ENCODE results near the gene CNIH2.

The CNIH2 gene

DNA sequence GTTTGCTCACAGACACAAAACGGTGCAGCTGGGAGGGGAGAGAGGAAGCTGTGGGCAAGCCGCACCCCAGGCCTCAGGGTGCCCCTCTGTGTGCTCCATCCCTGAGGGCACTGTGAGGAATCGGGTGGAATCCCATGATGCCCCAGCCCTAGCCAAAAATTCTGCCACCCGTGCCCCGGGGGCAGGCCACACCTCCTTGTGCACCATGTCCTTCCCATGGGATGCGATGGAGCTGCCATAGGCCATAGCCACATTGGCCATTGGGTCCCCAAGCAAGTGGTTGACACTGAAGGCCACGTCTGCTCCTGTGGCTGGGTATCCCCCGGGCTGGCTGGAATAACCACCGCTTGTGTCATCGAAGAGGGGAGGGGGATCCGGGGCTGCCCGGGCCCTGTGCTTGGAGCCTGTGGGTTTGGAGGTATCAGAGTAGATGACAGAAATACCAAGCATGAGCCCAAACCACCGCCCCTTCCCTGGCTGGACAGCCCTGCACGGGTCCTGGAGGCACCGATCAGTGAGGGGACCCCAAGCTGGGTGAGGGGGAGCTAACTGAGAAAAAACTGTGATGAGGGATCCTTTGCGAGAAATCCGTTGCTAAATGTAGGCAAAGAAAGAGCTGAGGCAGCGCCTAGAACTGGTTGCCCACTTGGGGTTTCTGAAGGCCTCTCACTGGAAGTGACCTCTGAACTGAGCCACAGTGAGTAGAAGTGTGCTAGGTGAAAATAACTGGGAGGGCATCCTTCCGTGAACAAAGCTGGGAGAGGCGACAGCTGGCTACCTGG is 10.1 kb downstream of the CNIH2 start:
- H3K27me3 Mint-ChIP-seq, result peaks cover 16% of the 10 kb centered on the region
- peak overlapping the region; percentile 92 for H3K27ac Mint-ChIP-seq
- peaks cover 43% of the 10 kb centered on the region for H3K4me1 Mint-ChIP-seq (ENCODE audit: low read depth)
- H3K4me3 Mint-ChIP-seq, result peak overlapping the region; percentile 93
- DNase-seq, result no peak
- peaks cover 36% of the 10 kb centered on the region for H3K36me3 Mint-ChIP-seq (ENCODE audit: low read depth)
- no peaks in the 10 kb centered on the region for H3K9me3 Mint-ChIP-seq

DNA sequence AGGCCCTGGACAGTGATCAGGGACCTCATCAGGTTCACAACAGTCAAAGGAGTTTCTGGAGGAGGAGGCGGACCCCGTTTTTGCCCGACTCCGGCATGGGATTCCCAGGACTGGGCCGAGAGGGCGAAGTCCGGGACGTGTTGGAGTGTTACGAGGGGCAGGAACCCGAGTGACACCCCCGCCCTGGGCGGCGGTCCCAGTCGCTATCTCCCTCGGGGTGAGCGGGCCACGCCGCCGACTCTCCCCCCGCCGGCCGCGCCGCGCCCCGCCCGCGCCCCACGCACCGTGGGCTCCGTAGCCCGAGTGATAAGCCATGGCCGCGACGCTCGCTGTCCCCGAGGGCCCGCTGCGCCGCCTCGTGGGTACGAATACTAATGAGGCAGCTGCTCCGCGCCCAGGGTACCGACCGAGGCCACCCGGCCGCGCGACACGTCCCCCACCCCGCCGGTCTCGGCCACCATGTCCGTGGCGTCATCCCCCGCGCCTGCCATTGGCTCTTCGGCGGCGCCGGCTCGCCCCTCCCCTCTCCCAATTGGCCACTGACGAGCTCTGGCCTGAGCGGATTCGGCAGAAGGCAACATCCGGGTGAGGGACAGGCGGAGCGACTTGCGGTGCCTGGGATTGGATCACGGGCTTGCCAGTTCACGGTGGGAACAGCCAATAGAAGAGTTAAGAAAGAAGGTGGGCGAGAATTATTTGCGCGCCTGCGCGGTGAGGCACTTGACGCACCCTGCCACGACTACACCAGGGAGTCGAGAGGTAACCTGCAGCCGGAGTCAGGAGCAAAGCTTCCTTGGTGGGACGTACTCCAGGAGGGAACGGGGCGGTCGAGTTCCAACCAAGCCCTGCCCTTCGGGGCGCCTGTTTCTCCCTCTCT is 10.9 kb downstream of the CNIH2 start, which contains the start of gene YIF1A:
YIF1A (minus strand) TSS at position 473 of the 877 bp plus-strand sequence; CDS start at position 315, 158 bp downstream.
- Mint-ChIP-seq H3K4me3 (peak within 1 kb of the TSS; percentile 93), H3K27ac (peak within 1 kb of the TSS; percentile 95), H3K27me3 (peaks cover 22% of the 10 kb centered on the region), H3K4me1 (ENCODE audit: low read depth) (peaks cover 40% of the 10 kb centered on the region), H3K9me3 (no peaks in the 10 kb centered on the region), H3K36me3 (ENCODE audit: low read depth) (peaks cover 33% of the 10 kb centered on the region)
- DNase-seq, result peak; percentile 96

DNA sequence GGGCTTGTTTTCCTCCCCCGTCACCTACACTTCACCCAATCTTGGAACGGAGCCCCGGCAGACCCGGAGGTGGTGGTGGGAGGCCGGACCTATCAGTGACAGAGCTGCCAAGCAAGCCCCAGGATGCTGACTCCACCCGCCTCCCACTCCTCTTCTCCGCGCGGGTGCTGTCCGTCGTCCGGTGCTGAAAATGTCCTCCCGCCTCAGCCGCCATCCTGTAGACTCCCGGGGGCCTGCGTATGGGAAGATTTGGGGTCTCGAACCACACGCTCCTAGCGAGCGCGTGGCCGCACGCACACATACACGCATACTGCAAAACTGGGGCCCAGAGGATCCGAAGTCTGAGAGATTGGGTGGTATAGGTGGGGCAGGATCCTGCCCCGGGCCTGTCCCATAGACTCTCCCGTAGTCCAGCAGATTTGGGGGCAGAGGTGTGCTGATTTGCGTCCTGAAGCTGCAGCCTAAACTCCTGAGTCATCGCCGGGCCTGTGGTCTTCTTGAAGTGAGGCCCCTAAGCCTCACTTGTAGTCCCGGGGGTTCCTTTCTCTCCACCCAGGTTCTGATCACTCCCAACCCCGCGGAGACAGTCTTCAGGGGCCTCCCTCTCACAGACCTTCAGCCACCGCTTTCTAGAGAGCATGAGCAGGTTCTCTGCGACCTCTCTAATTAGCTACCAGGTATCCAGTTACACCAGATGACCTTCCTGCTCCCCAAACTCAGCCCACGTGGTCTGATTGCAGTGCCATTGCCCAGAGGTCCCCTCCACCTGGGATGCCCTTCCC is 11.8 kb downstream of the CNIH2 start:
- DNase-seq, result no peak
- Mint-ChIP-seq H3K27me3 (peaks cover 22% of the 10 kb centered on the region), H3K4me1 (ENCODE audit: low read depth) (peaks cover 40% of the 10 kb centered on the region), H3K36me3 (ENCODE audit: low read depth) (peaks cover 25% of the 10 kb centered on the region), H3K27ac (peak overlapping the region; percentile 95), H3K9me3 (no peaks in the 10 kb centered on the region), H3K4me3 (peak overlapping the region; percentile 93)

DNA sequence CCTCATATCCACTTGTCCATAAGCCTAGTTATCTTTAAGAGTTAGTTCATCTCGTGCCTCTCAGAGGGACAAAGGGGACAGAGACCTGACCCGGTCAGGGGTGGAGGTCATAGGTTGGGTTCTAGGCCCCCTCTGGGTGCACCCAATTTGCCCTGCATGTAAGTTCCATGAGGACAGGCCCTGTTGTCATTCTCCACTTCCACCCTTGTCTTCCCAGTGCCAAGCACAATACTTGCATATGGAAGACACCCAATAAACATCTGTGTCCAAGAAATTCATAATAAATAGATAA is 12.3 kb downstream of the CNIH2 start:
- no peak for DNase-seq
- H3K9me3 Mint-ChIP-seq, result no peaks in the 10 kb centered on the region
- H3K27ac Mint-ChIP-seq, result no peak overlapping the region
- H3K4me3 Mint-ChIP-seq, result peak overlapping the region; percentile 93
- peaks cover 20% of the 10 kb centered on the region for H3K36me3 Mint-ChIP-seq (ENCODE audit: low read depth)
- H3K4me1 Mint-ChIP-seq (ENCODE audit: low read depth), result peaks cover 40% of the 10 kb centered on the region
- H3K27me3 Mint-ChIP-seq, result peaks cover 22% of the 10 kb centered on the region

DNA sequence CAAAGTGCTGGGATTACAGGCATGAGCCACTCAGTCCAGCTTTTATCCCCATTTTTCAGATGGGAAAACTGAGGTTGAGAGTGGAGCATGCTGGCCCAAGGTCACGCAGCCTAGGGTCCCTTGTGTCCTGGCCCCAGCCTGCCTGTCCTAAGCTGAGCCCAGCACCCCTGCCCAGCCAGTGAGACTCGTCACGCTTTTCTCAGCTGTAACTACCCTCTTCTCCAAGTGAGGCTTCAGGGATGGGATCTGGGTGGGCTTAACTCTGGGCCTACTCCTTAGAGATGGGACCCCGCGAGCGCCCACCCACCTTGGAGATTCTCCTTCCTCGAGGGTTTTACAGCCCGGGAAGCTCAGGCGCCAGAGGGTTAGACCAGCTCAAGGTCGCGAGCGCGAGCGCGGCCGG is 13.3 kb downstream of the CNIH2 start:
- Mint-ChIP-seq H3K4me3 (peak overlapping the region; percentile 15), H3K4me1 (ENCODE audit: low read depth) (peaks cover 38% of the 10 kb centered on the region), H3K27ac (no peak overlapping the region), H3K9me3 (no peaks in the 10 kb centered on the region), H3K27me3 (peaks cover 25% of the 10 kb centered on the region), H3K36me3 (ENCODE audit: low read depth) (peaks cover 14% of the 10 kb centered on the region)
- DNase-seq, result no peak

DNA sequence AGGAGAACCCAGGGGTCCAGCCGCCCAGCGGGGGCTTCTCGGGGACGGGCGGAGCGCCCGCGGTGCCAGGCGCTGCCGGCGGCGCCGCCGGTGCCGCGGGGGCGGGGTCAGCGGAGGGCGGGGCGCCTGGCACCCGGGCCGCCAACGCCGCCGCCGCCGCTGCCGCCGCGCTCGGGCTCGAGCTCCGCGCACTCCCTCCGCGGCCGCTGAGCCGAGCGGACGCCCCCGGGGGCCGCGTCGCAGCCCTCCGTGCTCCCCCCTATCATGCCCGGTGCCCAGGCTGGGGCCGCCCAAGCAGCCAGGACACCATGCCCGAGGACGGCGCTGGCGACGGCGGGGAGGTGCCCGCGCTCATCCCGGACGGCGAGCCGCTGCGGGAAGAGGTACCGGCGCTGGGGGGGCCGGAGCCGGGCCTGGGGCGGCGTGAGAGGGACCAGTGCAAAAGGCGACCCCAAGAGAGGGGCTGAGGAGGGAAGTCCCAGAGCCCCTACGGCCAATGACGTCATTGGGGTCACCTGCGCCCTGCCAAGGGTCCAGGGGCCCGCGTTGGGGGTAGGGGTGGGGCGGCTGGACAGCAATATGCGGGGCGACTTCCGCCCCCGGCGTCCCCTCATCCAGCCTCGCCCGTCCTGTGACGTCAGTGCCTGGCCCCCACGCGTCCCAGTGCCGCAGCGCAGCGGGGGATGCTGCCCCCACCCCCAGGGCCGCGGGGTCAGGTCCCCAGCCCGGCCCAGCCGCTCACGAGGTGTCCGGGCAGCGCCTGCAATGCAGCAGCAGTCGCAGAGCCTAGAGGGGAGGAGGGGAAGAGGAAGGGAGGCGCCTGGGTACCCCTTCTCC is 13.9 kb downstream of the CNIH2 start, which contains the start of gene TMEM151A:
TMEM151A (plus strand) TSS at position 189 of the 837 bp plus-strand sequence; CDS start at position 309, 120 bp downstream.
- Mint-ChIP-seq H3K36me3 (ENCODE audit: low read depth) (peaks cover 8% of the 10 kb centered on the region), H3K4me3 (peak within 1 kb of the TSS; percentile 93), H3K27ac (peak within 1 kb of the TSS; percentile 67), H3K9me3 (no peaks in the 10 kb centered on the region), H3K4me1 (ENCODE audit: low read depth) (peaks cover 33% of the 10 kb centered on the region), H3K27me3 (peaks cover 26% of the 10 kb centered on the region)
- peak; percentile 55 for DNase-seq

DNA sequence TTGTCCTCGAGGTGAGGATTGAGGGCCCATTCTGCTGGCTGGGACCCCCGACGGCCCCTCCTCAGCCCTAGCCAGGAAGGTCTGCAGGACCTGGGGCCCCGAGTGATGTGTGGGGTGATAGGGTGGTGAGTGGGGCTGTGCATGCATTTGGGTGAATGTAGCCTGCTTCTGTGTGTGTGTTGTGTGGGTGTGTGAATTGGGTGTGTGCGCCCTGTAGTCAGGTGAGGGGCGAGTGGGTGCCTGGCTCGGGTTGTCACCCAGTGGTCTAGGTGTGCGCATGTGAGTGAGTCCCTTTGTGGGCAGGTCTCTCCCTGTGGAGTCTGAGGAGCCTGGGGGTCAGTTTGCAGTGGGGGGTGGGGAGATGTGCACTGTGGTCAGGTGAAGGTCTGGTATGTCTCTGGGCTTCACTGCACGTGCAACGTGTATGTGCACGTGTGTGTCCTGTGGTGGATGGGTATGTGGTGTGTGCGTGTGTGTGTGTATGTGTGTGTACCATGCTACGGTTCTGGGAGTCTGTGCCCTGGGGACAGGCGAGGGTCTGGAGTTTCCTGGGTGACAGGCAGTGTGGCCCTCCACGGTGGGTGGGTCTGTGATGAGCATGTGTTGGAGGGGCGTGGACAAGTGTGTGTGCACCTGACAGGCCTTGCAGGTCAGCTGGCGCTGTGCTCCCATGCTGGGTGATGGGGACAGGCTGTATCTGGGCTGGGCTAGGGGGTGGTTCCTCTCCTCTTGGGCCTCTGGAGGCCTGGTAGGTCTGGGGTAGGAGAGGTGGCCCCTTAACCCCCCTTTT is 14.8 kb downstream of the CNIH2 start:
- peaks cover 5% of the 10 kb centered on the region for H3K36me3 Mint-ChIP-seq (ENCODE audit: low read depth)
- H3K4me1 Mint-ChIP-seq (ENCODE audit: low read depth), result peaks cover 26% of the 10 kb centered on the region
- no peak for DNase-seq
- H3K27ac Mint-ChIP-seq, result peak overlapping the region; percentile 67
- peaks cover 26% of the 10 kb centered on the region for H3K27me3 Mint-ChIP-seq
- H3K4me3 Mint-ChIP-seq, result peak overlapping the region; percentile 54
- H3K9me3 Mint-ChIP-seq, result no peaks in the 10 kb centered on the region

DNA sequence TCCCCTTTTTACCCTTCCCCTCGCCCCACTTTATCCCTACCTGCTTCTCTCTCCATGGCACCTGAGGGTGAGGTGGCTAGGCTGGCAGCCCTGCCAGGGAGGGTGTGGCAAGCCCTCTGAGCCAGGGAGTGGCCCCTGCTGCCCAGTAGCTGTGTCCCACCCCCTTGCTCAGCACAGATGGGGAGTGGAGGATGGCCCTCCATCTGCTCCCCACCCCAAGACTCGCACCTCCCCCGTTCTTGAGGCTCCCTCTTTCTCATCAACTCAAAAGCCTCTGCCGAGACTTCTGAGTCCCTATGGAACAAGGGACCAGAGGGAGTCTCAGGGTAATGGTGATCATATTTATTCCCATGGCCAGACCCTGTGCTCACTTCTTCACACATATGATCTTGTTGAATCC is 15.4 kb downstream of the CNIH2 start:
- Mint-ChIP-seq H3K9me3 (no peaks in the 10 kb centered on the region), H3K27ac (no peak overlapping the region), H3K4me1 (ENCODE audit: low read depth) (peaks cover 21% of the 10 kb centered on the region), H3K36me3 (ENCODE audit: low read depth) (peaks cover 2% of the 10 kb centered on the region), H3K4me3 (no peak overlapping the region), H3K27me3 (peaks cover 26% of the 10 kb centered on the region)
- DNase-seq, result no peak

DNA sequence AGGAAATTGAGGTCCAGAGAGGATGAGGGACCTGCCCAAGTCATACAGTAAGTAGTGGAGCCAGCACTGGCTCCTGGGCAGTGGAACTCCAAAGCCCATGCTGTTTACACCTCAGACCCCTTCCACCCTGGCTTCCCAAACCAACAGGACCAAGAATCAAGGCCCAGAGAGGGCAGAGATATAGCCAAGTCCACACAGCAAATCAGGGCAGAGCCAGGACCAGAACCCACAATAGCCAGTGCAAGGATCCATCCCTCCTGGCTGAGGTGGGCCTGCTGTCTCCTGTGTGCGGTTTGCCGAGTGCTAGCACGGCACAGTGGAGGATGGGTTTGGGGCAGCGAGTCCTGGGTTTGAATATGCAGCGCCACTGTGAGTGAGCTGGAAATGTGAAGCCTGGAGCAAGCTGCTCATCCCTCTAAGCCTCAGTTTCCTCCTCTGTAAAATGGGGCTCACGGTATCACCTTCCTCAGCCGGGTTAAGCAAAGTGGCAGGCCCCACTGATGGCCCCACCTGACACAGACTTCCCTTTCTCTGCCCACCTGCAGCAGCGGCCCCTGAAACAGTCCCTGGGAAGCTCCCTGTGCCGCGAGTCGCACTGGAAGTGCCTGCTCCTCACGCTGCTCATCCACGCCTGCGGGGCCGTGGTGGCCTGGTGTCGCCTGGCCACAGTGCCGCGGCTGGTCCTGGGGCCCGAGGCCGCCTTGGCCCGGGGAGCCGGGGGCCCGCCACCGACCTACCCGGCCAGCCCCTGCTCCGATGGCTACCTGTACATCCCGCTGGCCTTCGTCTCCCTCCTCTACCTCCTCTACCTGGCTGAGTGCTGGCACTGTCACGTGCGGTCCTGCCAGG is 16.0 kb downstream of the CNIH2 start:
- peaks cover 26% of the 10 kb centered on the region for H3K27me3 Mint-ChIP-seq
- H3K36me3 Mint-ChIP-seq (ENCODE audit: low read depth), result no peaks in the 10 kb centered on the region
- H3K4me1 Mint-ChIP-seq (ENCODE audit: low read depth), result peaks cover 21% of the 10 kb centered on the region
- no peak for DNase-seq
- no peak overlapping the region for H3K4me3 Mint-ChIP-seq
- H3K27ac Mint-ChIP-seq, result no peak overlapping the region
- no peaks in the 10 kb centered on the region for H3K9me3 Mint-ChIP-seq

DNA sequence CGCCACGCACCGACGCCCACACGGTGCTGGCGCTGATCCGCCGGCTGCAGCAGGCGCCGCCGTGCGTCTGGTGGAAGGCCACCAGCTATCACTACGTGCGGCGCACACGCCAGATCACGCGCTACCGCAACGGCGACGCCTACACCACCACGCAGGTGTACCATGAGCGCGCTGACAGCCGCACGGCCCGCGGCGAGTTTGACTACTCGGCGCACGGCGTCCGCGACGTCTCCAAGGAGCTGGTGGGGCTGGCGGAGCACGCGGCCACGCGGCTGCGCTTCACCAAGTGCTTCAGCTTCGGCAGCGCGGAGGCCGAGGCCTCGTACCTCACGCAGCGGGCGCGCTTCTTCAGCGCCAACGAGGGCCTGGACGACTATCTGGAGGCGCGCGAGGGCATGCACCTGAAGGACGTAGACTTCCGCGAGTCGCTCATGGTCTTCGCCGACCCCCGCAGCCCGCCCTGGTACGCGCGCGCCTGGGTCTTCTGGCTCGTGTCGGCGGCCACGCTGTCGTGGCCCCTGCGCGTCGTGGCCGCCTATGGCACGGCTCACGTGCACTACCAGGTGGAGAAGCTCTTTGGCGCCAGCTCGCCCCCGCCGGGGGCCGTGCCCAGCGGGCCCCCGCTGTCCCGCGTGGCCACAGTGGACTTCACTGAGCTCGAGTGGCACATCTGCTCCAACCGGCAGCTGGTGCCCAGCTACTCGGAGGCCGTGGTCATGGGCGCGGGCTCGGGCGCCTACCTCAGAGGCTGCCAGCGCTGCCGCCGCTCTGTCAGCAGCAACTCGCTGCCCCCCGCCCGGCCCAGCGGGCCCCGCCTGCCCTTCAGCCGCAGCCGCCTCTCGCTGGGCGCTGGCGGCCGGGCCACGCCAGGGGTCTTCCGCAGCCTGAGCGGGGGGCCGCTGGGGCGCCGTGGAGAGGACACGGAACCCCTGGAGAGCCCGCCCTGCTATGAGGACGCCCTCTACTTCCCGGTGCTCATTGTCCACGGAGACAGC is 16.9 kb downstream of the CNIH2 start:
- peaks cover 14% of the 10 kb centered on the region for H3K4me1 Mint-ChIP-seq (ENCODE audit: low read depth)
- no peak overlapping the region for H3K4me3 Mint-ChIP-seq
- peaks cover 26% of the 10 kb centered on the region for H3K27me3 Mint-ChIP-seq
- H3K36me3 Mint-ChIP-seq (ENCODE audit: low read depth), result no peaks in the 10 kb centered on the region
- DNase-seq, result no peak
- no peak overlapping the region for H3K27ac Mint-ChIP-seq
- no peaks in the 10 kb centered on the region for H3K9me3 Mint-ChIP-seq

DNA sequence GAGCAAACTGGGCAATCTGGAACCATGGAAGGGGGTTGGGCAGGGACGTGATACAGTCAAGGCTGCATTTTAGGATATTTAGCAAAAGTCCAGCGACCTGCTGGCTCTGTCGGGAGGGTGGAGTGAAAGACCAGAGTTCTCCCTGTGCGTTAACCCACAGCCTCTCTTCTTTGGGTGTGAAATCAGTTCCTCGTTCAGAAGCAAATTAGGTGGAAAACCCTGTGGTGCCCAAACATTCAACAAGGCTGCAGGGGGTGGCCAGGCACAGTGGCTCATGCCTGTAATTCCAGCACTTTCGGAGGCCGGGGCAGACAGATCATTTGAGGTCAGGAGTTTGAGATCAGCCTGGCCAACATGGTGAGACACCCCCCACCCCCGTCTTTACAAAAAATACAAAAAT is 19.6 kb downstream of the CNIH2 start:
- Mint-ChIP-seq H3K4me1 (ENCODE audit: low read depth) (peaks cover 3% of the 10 kb centered on the region), H3K27me3 (peaks cover 15% of the 10 kb centered on the region), H3K36me3 (ENCODE audit: low read depth) (no peaks in the 10 kb centered on the region), H3K27ac (no peak overlapping the region), H3K4me3 (no peak overlapping the region), H3K9me3 (no peaks in the 10 kb centered on the region)
- no peak for DNase-seq

All from activated T-cell treated with anti-CD3 and anti-CD28 coated beads, Interleukin-2, amount 50 U/mL, for 24 hours (primary cell).